GM12892 (cell line): ENCODE measurements around the gene EPAS1.

Experiments
- DNase-seq: peaks from one replicate; pipeline ENCODE4 v3.0.0; 2011; ENCODE audit not compliant: insufficient read length
- FAIRE-seq: peaks from 2 replicates; lab custom pipeline; 2011; peaks lifted over from hg19 to GRCh38; lab: Jason Lieb, UNC
- POLR2A ChIP-seq: IDR thresholded peaks from 2 replicates; pipeline ENCODE4 v1.6.1; 2011; ENCODE audit warnings: low read depth, low read length, control low read depth
- POLR2AphosphoS5 ChIP-seq: IDR thresholded peaks from 2 replicates; pipeline ENCODE4 v1.6.1; 2011; ENCODE audit warnings: low read depth, low read length, control low read depth
- TAF1 ChIP-seq: IDR thresholded peaks from 2 replicates; pipeline ENCODE4 v1.6.1; 2011; ENCODE audit warnings: low read depth, mild to moderate bottlenecking, control low read depth, low read length, borderline replicate concordance

EPAS1 gene

GRCh38 chr2:46329803-46330775 lies 32.9 kb downstream of the EPAS1 start:
- FAIRE-seq (no peak), DNase-seq (no peak)
- TF ChIP-seq POLR2A, result no peak
- TF ChIP-seq POLR2AphosphoS5, result no peak
- TF ChIP-seq TAF1, result no peak

- DNase-seq (no peak), FAIRE-seq (no peak)
- TF ChIP-seq POLR2A, result no peak
- TF ChIP-seq TAF1, result no peak
- no peak for TF ChIP-seq POLR2AphosphoS5
These were observed 34.0 kb downstream of the EPAS1 start for GRCh38 chr2:46331109-46331766.

GRCh38 chr2:46332686-46333281 lies 35.6 kb downstream of the EPAS1 start:
- DNase-seq (no peak), FAIRE-seq (no peak)
- TF ChIP-seq POLR2A, result no peak
- TF ChIP-seq POLR2AphosphoS5, result no peak
- no peak for TF ChIP-seq TAF1

- DNase-seq, result no peak
- TF ChIP-seq TAF1 (no peak), POLR2AphosphoS5 (no peak), POLR2A (no peak)
- no peak for FAIRE-seq
These were observed 36.7 kb downstream of the EPAS1 start for GRCh38 chr2:46333912-46334311.

- no peak for FAIRE-seq
- no peak for DNase-seq
- TF ChIP-seq POLR2AphosphoS5 (no peak), TAF1 (no peak), POLR2A (no peak)
These were observed 37.4 kb downstream of the EPAS1 start for GRCh38 chr2:46334389-46335271.

GRCh38 chr2:46335391-46336282 lies 38.4 kb downstream of the EPAS1 start:
- no peak for FAIRE-seq
- TF ChIP-seq POLR2A (no peak), POLR2AphosphoS5 (no peak)
- no peak for DNase-seq

- DNase-seq (no peak), FAIRE-seq (no peak)
- TF ChIP-seq POLR2AphosphoS5 (no peak), TAF1 (no peak), POLR2A (no peak)
These were observed 39.2 kb downstream of the EPAS1 start for GRCh38 chr2:46336283-46336959.

- FAIRE-seq, result no peak
- no peak for DNase-seq
- TF ChIP-seq POLR2A (no peak), POLR2AphosphoS5 (no peak), TAF1 (no peak)
These were observed 40.2 kb downstream of the EPAS1 start for GRCh38 chr2:46337208-46337994.

GRCh38 chr2:46338674-46339073 lies 41.5 kb downstream of the EPAS1 start:
- no peak for TF ChIP-seq TAF1
- TF ChIP-seq POLR2AphosphoS5, result no peak
- TF ChIP-seq POLR2A, result no peak
- FAIRE-seq, result no peak
- DNase-seq, result no peak
